ENCODE data around the gene MAP3K13. TPM values are rescaled to one million over a fixed set of nuclear protein-coding genes. Genes with fewer than 3 reads are reported as not detected.

The MAP3K13 gene
- total RNA-seq, 1 experiment from 2014 or later, result not detected

GRCh38 chr3:185477316-185477715 lies 114.4 kb downstream of the MAP3K13 start:
- Histone ChIP-seq H3K36me3 (replicated peaks; ENCODE audit: control insufficient read depth, insufficient read depth, low read length) (no peaks in the 10 kb centered on the region), H3K4me3 (ENCODE audit: insufficient read depth, low read depth, low read length) (no peak overlapping the region), H3K27me3 (ENCODE audit: control insufficient read depth, insufficient read depth, low read length) (no peaks in the 10 kb centered on the region)
- no peak for DNase-seq

DNA sequence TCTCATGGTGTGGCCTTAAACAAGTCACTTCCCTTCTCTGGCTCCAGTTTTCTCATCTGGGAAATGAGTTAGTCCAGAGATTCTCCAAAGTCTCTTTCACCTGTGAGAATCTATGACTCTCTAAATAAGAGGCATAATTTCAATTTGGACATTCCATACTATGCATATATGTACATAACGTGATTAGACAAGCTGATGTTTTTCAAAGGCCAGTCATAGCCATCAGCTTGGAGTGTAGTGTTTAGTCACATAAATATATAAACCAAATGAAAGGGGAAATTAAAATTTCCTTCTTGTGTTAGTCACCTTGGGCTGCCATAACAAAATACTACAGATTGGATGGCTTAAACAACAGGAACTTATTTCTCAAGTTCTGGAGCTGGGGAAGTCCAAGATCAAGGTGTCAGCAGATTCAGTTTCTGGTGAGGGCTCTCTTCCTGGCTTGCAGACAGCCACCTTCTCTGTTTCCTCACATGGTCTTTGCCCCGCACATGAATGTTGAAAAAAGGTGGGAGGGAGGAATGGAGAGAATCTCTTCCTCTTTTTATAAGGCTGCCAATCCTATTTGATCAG lies 116.5 kb downstream of the MAP3K13 start:
- H3K36me3 ChIP-seq (replicated peaks; ENCODE audit: control insufficient read depth, insufficient read depth, low read length), result no peaks in the 10 kb centered on the region
- no peak for DNase-seq
- no peak overlapping the region for H3K4me3 ChIP-seq (ENCODE audit: insufficient read depth, low read depth, low read length)
- no peaks in the 10 kb centered on the region for H3K27me3 ChIP-seq (ENCODE audit: control insufficient read depth, insufficient read depth, low read length)

DNA sequence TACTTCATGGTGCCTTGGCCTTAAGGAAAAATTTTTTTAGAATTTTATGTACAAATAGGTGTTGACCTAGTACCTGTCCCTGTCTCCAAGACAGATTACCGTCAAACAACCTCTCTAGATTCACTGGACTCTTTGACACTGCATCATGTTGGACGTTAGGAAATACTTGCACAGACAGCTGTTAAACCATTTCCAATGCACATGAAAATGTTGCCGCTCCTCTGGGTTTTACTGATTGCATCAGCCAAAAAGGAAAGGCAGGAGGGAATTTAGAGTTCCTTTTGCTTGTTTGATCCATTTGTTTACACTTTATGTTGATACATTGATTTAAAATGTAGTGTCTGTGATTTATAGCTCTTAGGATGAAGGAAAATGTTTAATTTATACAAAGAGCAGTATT lies 121.4 kb downstream of the MAP3K13 start:
- Histone ChIP-seq H3K27me3 (ENCODE audit: control insufficient read depth, insufficient read depth, low read length) (no peaks in the 10 kb centered on the region), H3K4me3 (ENCODE audit: insufficient read depth, low read depth, low read length) (no peak overlapping the region), H3K36me3 (replicated peaks; ENCODE audit: control insufficient read depth, insufficient read depth, low read length) (peaks cover 4% of the 10 kb centered on the region)
- no peak for DNase-seq

DNA sequence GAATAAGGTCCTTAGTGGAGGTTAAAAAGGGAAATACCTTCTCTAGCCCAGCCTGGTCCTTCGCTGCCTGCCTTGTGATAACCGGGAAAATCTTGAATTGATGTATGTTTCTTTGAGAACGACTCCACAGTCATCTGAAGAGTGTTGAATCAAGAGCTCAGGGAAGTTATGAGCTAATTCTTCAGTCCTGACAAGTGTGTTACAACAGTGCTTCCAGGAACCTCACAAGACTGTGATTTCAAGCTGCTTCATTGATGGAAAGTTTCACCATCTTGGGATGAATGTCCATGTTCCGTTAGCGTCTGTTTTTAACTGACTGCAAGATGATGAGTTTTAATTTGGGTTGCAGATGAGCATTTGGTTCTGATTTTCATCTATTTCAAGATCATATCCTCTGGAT lies 123.5 kb downstream of the MAP3K13 start:
- no peaks in the 10 kb centered on the region for H3K27me3 ChIP-seq (ENCODE audit: control insufficient read depth, insufficient read depth, low read length)
- no peak for DNase-seq
- H3K36me3 ChIP-seq (replicated peaks; ENCODE audit: control insufficient read depth, insufficient read depth, low read length), result peaks cover 6% of the 10 kb centered on the region
- H3K4me3 ChIP-seq (ENCODE audit: insufficient read depth, low read depth, low read length), result no peak overlapping the region

DNA sequence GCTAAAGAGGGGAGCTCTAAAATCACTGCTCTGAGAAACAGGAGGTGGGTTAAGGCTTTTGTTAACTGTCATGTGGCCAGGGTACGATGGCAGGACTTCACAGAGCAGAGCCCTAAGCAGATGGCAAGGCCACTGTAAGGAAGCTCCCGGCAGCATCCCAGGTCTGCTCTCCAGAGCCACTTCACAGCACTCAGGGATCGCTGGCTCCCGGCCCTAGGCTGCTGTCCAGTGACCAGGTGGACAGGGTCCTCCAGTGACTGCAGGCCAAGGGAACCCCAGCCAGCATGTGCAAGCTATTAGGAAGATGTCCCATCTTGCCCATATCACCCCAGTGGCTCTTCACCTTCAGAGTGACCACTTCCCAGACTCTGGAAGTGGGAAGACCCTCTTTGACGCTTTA lies 125.5 kb downstream of the MAP3K13 start:
- Histone ChIP-seq H3K27me3 (ENCODE audit: control insufficient read depth, insufficient read depth, low read length) (no peaks in the 10 kb centered on the region), H3K4me3 (ENCODE audit: insufficient read depth, low read depth, low read length) (no peak overlapping the region), H3K36me3 (replicated peaks; ENCODE audit: control insufficient read depth, insufficient read depth, low read length) (peaks cover 6% of the 10 kb centered on the region)
- no peak for DNase-seq

DNA sequence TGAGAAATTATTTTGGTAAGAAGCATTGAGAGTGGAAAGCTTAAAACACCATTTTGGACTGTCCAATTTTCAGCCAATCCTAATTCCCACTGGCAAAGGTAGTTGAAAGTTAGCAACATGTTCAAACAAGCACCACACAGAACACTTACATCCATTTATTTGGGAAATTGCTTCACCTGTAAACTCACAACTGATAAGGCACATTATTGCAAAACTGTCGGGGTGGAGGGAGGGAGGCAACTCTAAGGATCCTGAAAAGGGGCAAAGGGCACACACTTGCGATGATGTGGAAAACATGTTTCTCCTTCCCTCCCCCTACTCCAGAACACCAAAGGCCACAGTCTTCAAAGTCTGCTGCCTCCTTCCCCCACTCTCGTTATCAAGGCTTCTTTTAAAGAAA lies 126.5 kb downstream of the MAP3K13 start:
- H3K36me3 ChIP-seq (replicated peaks; ENCODE audit: control insufficient read depth, insufficient read depth, low read length), result peaks cover 11% of the 10 kb centered on the region
- no peak overlapping the region for H3K4me3 ChIP-seq (ENCODE audit: insufficient read depth, low read depth, low read length)
- no peak for DNase-seq
- no peaks in the 10 kb centered on the region for H3K27me3 ChIP-seq (ENCODE audit: control insufficient read depth, insufficient read depth, low read length)

- Histone ChIP-seq H3K27me3 (ENCODE audit: control insufficient read depth, insufficient read depth, low read length) (no peaks in the 10 kb centered on the region), H3K36me3 (replicated peaks; ENCODE audit: control insufficient read depth, insufficient read depth, low read length) (peaks cover 14% of the 10 kb centered on the region), H3K4me3 (ENCODE audit: insufficient read depth, low read depth, low read length) (no peak overlapping the region)
- DNase-seq, result no peak
These were observed 127.3 kb downstream of the MAP3K13 start for GRCh38 chr3:185490241-185490640.

DNA sequence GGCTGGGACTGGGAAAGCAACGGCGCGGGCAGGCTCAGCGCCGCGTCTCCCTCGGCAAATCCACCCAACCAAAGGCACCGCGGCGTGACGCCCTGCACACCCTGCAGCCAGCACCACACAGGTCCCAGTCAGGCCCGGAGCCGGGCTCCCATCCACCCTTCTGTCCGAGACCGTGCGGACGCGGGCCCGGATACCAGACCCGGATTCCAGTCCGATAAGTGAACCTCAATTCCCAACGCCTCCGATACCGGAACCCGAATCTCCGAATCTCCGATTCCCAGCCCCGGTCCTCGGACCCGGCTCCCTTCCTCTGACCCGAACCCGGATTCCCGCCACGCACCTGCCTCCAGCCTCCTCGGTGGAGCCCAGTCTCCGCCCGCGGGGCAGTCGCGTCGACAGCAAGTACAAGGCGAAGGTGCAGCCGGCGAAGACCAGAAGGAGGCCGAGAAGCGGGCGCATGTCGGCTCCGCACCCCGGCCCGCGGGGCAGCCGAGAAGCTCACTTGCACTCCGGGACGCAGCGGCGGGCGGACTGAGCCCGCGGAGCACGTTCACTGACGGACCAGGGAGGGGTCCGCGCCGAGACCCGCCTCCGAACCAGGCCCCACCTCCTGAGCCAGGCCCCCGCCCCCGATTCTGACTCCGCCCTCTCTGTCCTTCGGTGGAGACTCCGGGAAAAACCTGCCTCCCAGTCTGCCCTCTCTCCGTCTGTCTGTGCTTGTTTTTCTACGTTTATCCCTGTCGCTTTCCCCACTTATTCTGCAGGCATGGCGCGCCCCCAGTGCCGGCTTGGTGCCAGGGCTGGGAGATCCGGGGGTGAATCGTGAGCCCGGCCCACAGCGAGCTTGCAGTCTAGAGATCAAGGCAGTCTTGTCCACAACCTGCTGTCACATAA lies 135.8 kb downstream of the MAP3K13 start, which contains the start of gene TMEM41A:
Gene TMEM41A (minus strand): TSS at position 533 of the 894 bp plus-strand sequence. CDS start 74 bp downstream, at position 459.
- Histone ChIP-seq H3K36me3 (replicated peaks; ENCODE audit: control insufficient read depth, insufficient read depth, low read length) (peaks cover 15% of the 10 kb centered on the region), H3K27me3 (ENCODE audit: control insufficient read depth, insufficient read depth, low read length) (no peaks in the 10 kb centered on the region; the same call in 1 of the 2 replicates), H3K4me3 (ENCODE audit: insufficient read depth, low read depth, low read length) (peak within 1 kb of the TSS; percentile 86)
- peak; percentile 99 for DNase-seq

DNA sequence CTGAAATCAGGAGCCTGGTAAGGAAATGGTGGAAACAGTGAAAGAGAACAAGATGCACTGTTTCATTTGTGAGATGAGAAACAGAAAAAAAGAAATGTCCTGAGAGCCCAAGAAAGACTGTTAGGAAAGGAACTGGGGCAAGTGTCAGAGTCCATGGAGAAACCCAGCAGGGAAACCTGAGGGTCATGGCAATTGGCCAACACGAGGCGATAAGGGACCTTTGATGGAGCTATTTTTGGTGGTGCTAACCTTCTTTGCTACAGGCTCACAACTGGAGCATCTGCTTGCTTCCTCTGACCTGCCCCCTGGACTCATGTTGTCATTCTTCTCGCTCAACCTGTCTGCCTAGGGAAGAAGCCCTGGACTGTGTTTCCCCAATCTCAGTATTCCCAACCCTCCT lies 140.1 kb downstream of the MAP3K13 start:
- H3K27me3 ChIP-seq (ENCODE audit: control insufficient read depth, insufficient read depth, low read length), result no peaks in the 10 kb centered on the region; the same call in 1 of the 2 replicates
- H3K36me3 ChIP-seq (replicated peaks; ENCODE audit: control insufficient read depth, insufficient read depth, low read length), result no peaks in the 10 kb centered on the region
- no peak for DNase-seq
- no peak overlapping the region for H3K4me3 ChIP-seq (ENCODE audit: insufficient read depth, low read depth, low read length)

DNA sequence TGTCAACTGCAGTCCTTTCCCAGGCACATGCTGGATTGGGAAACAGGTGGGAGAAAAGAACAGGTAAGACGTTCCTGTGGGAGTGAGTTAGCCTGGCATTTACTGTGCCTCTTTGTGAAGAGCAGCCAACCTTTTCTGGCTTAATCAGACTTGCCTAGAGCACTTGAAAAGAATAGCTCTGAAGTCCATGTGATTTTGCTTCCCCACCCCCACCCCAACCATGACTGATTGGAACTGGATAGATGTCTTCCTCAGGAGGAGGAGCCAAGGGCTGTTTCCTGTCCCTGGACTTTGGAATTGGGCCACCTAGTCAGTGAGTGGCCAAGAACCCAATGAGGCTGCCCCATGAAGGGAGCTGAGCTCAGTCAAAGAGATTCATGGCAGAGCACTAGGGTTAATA lies 140.6 kb downstream of the MAP3K13 start:
- no peak overlapping the region for H3K4me3 ChIP-seq (ENCODE audit: insufficient read depth, low read depth, low read length)
- H3K27me3 ChIP-seq (ENCODE audit: control insufficient read depth, insufficient read depth, low read length), result no peaks in the 10 kb centered on the region; the same call in 1 of the 2 replicates
- DNase-seq, result no peak
- no peaks in the 10 kb centered on the region for H3K36me3 ChIP-seq (replicated peaks; ENCODE audit: control insufficient read depth, insufficient read depth, low read length)

DNA sequence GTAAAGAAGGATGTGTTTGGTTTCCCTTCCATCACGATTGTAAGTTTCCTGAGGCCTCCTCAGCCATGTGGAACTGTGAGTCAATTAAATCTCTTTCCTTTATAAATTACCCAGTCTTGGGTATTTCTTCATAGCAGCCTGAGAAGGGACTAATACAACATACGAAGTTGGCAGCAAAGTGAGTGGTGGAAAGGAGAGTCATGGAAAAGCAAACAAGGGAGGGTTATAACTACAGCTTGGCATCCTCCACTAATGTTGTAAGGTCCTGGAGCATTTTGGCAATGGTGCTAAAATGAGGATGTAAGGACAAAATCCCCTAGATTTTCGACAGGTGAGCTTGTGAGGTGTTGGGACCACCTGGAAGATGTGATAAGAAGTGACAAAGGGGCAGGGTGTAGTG lies 141.7 kb downstream of the MAP3K13 start:
- no peak overlapping the region for H3K4me3 ChIP-seq (ENCODE audit: insufficient read depth, low read depth, low read length)
- no peaks in the 10 kb centered on the region; the same call in 1 of the 2 replicates for H3K27me3 ChIP-seq (ENCODE audit: control insufficient read depth, insufficient read depth, low read length)
- no peak for DNase-seq
- H3K36me3 ChIP-seq (replicated peaks; ENCODE audit: control insufficient read depth, insufficient read depth, low read length), result no peaks in the 10 kb centered on the region

DNA sequence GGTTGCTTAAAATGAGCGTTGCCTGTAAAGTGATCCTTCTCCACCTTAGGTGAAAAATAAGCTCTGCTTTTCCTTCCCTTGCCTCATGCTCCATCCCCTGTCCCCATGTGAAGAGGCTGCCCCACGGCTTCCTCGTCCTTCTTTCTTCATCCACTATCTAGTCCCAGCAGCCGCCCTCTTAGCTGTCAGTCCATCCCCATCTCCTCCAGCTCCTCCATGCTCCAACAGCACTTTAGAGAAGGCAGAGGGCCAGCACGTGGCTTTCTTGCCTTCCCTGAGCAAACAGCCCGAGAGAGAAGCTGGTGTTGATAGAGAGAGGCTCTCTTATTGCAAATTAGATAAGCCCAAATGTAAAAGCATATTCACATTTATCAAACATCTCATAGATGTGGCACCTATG lies 144.9 kb downstream of the MAP3K13 start:
- H3K36me3 ChIP-seq (replicated peaks; ENCODE audit: control insufficient read depth, insufficient read depth, low read length), result no peaks in the 10 kb centered on the region

GRCh38 chr3:185508335-185508991 lies 145.5 kb downstream of the MAP3K13 start:
- H3K27me3 ChIP-seq (ENCODE audit: control insufficient read depth, insufficient read depth, low read length), result no peaks in the 10 kb centered on the region; the same call in 1 of the 2 replicates
- no peaks in the 10 kb centered on the region for H3K36me3 ChIP-seq (replicated peaks; ENCODE audit: control insufficient read depth, insufficient read depth, low read length)
- no peak for DNase-seq
- H3K4me3 ChIP-seq (ENCODE audit: insufficient read depth, low read depth, low read length), result no peak overlapping the region

More for the DNA sequence above, 144.9 kb downstream of the MAP3K13 start:
- Histone ChIP-seq H3K27me3 (ENCODE audit: control insufficient read depth, insufficient read depth, low read length) (no peaks in the 10 kb centered on the region; the same call in 1 of the 2 replicates), H3K4me3 (ENCODE audit: insufficient read depth, low read depth, low read length) (no peak overlapping the region)
- DNase-seq, result no peak

DNA sequence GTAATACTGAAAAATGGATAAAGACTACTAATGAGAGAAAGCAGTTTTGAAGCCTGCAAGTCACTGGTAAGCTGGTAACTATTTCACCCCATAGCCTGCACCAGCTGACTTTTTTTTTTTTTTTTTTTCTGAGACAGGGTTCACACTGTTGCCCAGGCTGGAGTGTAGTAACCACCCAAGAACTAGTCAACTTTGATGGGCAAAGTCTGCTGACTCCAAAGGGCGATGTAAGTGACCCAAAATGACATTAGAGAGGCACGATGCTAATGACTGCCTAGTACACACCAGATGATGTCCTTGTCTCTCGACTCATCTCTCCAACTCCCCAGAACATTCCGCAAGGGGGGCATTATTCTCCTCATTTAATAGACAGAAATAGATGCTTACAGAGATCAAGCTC lies 148.8 kb downstream of the MAP3K13 start:
- H3K36me3 ChIP-seq (replicated peaks; ENCODE audit: control insufficient read depth, insufficient read depth, low read length), result no peaks in the 10 kb centered on the region
- DNase-seq, result no peak
- H3K27me3 ChIP-seq (ENCODE audit: control insufficient read depth, insufficient read depth, low read length), result peaks cover 3% of the 10 kb centered on the region; the same call in 1 of the 2 replicates
- no peak overlapping the region for H3K4me3 ChIP-seq (ENCODE audit: insufficient read depth, low read depth, low read length)
